GM12892 (cell line): ENCODE measurements around the gene FBXO24.

Source experiments
- POLR2A ChIP-seq: IDR thresholded peaks from 2 replicates; pipeline ENCODE4 v1.6.1; 2011; ENCODE audit warnings: low read depth, low read length, control low read depth
- POLR2AphosphoS5 ChIP-seq: IDR thresholded peaks from 2 replicates; pipeline ENCODE4 v1.6.1; 2011; ENCODE audit warnings: low read depth, low read length, control low read depth
- TAF1 ChIP-seq: IDR thresholded peaks from 2 replicates; pipeline ENCODE4 v1.6.1; 2011; ENCODE audit warnings: low read depth, mild to moderate bottlenecking, control low read depth, low read length, borderline replicate concordance

DNA sequence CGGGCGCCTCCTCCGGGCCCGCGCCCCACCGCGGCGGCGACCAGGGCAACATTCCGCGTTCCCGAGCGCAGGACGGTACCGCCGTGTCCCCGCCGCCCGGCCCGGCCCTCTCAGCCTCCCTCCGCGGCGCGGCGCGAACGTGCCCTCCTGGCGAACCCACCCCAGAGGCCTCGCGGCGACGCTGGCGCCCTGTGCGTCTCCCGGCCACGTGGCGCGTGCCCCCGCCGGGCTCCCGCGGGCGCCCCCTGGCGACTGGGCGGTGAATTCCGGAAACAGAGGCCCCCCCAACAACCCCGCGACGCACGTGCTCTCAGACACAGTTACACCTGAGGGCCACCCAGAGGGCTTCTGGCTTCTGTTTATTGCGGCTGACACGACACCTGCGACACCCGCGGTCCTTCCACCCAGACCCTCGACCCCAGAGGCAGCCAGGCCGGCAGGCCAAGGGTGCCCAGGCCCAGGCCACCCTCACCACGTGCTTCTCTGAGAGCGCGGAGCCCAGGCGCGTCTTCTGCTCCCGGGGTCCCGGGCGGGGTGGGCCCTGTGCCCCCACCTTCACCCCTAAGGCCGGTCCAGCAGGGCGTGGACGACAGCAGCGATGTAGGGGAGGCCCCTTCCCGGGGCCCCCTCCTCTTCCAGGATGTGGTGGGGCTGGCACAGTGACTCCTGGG is 12.3 kb upstream of the FBXO24 start, which contains the start of gene SAP25:
- TF ChIP-seq POLR2A (no peak), TAF1 (no peak), POLR2AphosphoS5 (no peak)
